Measurements from ENCODE around the gene AHRR.
"Not testable (repeated sequence)": the region's sequence is repeated elsewhere in the genome, so short reads cannot be mapped to it uniquely, and the experiment has no call there.

The AHRR gene

DNA sequence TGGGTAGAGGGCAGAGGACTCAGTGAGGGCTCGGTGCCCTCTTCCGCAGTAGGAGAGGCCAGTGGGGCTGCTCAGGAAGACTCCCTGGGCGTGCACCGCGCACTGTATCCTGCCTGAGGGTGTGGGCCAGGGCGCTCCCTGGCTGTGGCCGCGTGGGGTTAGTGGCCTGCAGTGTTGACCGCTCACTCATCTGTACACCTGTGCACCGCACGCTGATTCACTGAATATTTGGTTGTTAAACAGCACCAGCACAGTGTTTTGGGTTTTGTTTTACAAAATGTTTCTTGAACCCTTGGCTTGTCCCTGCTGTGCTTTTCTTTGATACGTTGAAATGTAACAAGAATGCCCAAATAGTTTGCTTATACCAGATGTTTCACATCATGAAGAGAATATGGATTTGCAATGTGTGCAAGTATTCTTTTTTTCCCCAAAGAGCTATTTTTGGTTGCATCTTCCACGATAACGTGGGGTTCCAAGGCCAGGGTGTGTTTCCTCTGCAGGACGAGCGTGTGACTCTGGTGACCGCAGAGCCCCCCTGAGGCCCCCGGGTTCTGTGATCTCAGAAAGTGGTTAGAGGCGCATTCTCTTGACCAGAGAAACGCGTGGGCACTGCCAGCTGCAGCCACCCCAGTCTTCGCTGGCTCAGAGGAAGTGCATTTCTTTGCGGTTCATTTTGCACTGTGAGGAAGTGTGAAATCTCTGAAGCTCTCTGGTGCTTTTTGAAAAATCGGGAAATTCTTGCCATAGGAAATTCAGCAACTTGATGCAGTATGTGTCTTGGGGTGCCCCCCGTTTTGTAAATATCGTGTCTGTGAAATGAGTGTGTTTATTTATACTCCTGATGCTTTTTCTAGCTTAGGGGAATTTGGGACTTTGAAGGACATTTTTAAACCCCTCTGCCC, 46.9 kb downstream of the AHRR start:
- DNase-seq: no peak

DNA sequence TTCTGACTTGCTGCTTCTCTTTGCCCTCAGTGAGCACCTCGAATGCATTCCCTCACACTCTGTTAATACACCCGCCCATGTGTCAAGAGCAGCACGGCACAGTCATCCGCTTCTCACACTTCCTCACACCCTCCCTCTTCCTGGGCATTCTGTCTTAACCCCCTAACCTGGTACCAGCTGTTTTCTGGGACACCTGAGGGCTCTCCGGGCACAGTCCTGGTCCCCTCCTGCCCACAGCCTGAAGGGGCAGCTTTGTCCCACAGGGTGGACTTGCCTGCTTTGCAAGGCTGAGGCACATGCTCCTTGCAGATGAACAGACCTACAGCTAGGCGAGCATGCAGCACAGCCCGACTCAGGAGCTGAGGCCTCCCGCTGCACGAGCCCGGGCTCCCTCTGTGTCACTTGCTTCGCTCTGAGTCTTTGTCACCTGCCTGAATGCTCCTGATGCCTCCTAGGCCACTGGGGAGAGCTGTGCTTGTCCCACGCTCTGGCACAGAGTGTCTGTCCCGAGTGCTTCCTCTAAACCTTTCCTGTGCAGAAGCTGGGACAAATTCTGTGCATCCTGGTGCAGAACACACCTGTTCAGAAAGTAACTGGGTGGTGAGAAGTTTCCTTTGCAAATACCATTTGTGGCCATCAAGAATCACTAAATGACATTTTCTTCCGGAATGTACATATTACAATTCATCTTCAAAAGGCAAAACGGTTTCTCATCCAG, 47.8 kb downstream of the AHRR start:
- no peak for DNase-seq

DNA sequence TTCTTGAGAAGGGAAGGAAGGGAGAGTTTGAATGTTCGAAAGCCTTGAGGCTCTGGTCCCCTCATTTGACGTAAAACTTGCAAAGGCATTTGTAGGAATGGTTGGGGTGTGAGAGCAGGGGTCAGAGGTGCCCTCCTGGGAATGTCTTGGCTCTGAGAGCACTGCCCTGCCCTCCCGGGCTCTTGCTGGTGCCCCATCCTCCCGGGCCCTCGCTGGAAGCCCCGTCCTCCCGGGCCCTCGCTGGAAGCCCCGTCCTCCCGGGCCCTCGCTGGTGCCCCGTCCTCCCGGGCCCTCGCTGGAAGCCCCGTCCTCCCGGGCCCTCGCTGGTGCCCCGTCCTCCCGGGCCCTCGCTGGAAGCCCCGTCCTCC, 48.3 kb downstream of the AHRR start:
- DNase-seq: not testable (repeated sequence)

DNA sequence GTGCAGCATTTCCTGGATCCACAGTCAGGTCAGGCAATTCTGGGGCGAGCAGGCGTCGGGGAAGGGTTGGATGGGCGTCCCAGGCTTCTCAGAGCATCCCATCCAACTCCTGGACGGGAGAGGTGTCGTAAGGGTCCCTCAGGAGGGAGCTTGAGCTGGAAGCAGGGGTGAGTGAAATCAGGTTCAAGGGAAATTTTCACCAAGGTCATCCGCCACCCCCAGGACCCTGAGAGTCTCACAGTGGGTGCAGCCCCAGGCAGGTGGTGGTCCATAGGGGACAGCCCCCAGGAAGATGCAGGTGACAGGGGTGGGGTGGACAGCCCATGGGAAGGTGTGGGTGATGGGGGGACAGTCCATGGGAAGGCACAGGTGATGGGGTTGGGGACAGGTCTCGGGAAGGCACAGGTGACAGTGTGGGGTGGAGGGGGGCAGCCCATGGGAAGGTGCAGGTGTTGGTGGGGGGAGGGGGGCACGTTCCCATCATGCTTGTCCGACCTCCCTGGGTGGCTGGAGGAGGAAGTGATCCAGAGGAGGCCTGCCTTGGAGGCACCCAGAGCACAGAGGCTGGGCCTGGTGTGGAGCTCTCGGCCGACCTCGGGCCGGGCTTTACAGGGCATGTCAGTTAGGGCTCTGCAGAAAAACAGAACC, 48.9 kb downstream of the AHRR start:
- DNase-seq: no peak

DNA sequence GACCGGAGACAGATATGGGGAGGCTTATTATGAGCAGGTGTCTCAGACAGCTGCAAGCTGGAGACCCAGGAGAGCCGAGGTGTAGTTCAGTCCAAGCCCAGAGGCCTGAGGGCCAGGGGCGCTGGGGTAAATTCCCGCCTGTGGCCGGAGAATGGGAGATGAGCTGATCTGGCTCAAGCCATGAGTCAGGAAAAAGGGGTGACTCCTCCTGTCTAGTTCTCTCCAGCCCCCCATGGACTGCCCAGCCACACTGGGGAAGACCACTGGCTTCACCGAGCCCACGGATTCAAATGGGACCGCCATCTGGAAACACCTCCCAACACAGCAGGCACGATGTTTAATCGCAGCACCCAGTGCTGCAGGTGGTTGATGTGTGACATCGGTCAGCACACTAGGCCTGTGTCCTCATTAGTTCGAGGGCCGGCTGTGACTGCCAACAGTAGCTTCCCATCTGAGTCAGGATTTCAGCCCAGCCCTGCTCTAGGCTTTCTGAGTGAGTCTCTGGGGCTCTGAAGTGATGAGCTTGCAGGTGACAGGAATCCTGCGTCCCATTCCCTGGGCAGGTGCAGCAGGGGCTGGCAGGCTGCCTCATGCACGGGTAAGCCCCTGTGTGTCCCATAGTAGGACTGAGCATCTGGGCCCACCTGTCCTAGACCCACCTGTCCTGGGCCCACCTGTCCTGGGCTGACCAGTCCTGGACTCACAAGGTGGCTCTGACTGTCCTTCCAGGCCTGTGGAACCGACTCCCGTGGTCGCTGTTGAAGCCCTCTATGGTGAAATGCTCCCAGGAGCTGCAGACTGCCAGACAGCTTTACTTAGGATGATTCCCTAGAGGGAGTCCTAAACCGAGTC, 49.7 kb downstream of the AHRR start:
- DNase-seq: no peak

DNA sequence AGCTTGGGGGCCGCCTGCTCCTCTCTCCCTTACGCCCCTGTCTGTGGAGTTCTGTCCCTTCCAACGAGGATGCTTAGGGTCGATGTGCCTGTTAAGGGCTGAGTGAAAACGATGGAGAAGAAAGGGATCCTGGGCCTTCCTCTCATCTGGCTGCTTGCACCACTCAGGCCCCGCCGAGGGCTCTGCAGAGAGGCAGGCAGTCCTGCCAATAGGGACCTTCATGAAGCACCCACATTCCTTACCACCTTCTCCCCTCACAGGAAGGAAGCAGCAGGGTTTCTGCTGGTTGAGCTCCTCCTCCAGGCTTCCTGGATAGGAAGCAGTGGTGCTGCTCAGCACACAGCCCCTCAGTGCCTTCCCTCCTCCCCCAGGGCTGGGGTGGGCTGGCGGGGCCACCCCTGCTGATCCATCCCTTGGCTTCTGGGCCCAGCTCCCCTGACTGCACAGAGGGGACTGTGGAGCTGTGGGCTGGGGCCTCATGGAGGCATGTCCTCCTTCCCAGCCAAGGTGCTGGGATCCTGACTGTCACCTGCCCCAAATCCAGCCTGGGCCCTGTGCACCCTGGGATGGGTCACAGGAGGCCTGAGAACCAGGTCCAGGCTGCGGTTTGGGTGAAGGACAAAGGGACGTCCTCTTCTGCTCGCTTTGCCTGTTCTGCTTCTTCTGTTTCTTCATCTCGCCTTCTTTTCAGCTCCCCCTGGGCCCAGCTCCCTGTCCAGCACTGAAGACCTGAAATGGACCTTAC, 50.5 kb downstream of the AHRR start:
- DNase-seq: no peak

DNA sequence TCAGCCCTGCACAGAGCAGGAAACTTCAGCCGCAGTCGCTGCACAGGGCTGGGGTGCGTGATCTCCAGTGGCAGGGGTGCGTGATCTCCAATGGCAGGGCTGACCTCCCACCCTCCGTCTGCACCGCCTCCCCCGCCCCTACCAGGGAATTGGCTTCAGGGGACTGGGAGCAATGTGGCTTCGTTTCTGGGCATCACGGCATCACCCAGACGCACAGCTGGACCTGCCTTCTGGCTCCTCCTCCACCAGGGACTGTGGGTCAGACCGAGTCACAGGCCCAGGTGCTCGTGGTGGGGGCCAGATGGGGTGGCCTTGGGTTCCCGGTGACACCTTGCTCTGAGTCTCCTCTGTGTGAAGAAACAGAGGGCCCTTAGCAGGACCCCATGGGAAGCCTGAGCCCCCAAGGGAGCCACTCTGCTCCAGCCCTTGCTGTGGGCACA, 51.1 kb downstream of the AHRR start:
- DNase-seq: no peak

DNA sequence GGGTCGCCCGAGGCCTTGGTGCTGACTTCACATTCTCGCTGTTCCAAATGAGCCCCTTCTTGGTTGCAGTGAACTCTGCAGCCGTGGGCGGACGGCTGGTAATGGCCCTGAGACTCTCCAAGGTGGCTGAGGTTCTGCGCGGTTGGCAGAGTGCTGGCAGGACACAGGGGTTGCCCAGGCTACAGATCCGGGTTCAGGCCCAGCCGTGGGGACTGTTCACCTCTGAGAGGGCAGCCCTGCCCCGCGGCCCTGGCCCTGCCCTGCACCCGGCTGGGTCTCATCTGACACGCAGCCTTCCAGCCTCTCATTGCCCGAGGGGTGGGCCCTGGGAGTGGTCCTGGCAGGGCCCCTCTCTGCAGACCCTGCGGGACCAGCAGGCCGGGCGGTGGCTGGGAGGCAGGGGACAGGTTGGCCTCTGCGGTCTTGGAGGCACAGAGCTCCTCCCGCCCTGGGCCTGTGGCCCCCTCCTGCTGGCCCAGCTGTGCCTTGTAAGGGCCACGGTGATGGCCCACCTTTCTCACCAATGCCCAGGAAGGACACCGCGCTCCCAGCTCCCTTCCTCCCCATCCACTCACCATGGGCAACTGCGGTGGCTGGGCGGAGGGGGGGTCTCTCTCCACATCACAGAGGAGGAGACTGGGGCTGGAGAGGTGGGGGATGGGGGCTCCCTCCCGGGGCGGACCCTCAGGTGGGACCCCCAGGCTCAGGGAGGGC, 51.6 kb downstream of the AHRR start:
- no peak for DNase-seq

DNA sequence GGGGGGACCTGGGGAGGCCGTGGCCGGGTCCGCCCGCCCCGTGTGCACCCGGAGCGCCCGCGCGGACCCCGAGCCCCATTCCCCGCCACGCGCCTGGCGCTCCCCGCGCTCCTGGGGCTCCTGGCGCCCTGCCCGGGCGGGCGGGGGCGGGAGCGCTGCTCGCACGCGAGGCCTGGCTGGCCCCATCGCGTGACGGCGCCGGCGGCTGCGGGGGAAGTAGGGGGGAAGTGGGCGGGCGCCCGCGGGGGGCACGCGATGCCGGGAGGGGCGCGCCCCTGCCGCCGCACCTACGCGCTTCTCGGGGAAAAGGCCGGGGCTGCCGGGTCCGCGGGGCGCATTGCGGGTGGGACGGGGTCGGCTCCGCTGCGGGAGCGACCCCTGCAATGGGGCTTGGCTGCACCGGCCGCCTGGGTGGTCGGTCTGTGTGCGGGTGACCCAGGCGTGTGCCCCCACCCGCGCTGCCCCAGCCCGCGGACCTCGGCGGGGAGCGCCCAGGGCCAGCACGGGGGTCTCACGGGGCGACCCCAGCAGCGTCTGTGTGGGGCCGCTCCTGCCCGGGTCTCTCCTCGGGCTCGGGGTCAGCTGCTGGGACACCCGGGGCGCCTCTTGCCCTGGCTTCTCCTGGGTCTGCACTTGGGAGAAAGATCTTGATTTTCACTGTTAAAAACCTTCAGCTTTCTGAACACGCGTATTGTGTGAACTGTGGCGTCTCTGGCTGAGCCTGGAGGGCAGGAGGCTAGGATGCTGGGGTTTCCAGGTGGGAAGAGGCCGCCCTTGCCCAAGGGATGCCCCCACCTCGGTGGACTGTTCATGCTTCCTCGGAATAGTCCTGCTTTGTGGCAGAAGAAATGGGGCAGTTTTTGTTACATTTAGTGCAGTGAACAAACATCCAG, 52.4 kb downstream of the AHRR start:
- DNase-seq: peak; percentile 22

DNA sequence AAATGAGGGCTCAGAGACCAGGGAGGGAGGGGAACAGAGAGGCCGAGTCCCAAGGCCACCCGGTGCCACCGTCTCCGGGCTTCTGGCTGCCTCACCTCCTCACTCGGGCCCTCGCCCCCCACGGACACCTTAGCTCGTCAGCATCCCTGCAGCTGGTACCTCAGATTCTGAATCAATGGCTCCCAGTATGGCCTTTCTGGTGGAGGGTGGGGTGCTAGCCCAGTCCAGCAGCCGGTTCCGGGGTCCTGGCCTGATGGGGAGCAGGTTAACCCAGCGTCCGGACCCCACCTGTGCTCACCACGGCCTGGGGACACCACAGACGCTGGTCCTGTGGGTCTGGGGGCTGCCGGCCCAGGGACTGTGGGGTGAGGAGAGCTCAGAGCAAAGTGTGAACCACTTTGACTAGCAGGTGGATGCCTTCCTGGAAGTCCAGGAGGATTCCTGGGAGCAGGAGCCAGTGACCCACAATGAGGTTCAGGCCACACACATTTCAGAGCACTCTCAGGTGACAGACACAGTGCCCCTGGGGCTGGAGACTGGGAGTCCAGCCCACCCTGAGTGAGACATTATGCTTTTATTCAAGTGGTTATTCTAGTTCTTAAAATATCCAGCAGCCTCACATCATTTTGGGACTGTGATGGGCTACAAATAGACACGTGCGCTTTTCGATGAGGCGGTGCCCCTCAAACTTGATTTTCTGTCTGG, 53.3 kb downstream of the AHRR start:
- no peak for DNase-seq

DNA sequence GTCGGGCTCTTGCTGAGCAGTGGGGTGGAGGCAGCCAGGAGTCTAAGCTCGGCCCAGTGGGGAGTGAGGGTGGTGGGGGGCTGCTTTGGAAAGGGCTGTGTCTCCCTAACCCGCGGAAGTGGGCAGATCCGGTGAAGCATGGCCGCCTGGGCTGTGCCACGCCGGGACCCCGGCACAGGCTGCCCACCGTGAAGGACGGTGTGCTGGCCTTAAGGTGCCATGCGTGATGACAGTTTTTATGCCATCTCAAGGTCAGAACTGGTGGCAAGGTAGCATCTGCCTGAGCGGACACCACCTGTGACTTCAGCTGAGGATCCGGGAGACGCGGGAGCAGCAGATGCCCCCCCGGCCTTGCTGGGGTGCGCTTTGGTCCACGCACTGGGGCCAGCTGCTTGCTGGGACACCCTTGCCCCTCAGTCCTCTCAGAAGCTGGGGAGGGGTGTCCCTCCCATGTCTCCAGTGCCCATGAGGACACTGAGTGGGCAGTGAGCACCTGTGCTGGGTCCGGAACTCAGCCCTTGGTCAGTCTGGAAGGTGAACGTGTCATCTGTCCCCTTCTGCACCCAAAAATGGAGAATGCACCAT, 53.9 kb downstream of the AHRR start:
- DNase-seq: no peak

DNA sequence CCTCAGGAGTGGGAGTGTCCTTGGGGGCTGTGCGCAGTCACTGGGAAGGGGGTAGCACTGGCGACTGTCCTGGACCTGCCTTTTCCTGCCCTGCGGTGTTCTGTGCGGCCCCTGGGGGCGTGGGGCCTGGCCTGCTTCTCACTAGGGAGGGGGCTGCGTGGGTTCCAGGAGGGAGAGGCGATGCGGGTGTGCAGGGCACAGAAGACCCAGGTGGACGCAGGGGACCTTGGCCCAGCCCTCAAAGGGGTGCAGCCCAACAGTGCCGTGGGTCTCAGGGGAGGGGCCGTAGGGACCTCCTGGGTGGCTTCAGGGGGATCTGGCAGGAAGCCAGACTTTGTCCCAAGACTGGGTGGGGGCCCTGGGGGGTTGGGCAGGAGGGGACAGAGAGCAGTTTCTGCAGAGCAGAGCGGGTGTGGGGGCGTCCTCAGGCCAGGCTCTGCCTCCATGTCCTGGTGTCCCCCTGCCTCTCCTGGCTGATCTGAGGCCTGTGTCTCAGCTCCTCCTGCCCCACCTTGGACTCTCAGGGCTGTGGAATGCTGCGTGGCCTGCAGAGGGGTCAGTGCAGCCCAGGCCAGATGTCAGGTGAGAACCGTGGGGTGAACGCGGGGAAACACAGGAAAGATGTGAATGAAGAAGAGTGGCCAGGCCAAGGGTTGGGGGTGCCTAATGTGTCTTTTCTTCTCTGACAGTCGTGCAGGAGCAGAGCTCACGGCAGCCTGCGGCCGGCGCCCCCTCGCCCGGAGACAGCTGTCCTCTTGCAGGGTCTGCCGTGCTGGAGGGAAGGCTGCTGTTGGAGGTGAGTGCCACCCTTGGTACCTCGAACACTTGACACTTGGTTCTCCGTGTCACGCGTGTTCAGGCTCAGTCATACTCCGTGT, 54.6 kb downstream of the AHRR start:
- DNase-seq: no peak

DNA sequence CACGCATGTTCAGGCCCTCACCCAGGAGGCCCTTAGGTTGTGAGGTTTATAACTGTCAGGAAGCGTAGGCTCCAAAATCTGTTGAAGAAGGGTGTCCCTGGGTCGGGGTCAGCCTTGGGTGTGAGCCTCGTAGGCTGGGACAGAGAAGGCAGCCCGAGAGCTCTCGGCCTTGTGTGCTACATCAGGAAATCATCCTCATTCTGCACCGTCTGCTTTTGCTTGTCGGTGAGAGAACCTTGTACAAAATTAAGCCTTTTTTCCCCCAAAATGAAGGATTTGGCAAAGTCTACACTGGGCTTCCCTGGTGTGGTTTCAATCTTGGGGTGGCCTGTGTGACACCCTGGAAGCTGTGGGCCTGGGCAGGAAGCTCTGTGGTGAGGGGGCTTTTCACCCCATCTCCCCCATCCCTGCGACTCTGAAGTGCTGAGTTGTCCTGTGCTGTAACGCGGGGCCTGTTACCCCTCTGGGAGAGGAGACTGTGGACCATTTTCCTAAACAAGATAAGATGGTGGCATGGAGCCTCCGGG, 55.3 kb downstream of the AHRR start:
- DNase-seq: no peak

DNA sequence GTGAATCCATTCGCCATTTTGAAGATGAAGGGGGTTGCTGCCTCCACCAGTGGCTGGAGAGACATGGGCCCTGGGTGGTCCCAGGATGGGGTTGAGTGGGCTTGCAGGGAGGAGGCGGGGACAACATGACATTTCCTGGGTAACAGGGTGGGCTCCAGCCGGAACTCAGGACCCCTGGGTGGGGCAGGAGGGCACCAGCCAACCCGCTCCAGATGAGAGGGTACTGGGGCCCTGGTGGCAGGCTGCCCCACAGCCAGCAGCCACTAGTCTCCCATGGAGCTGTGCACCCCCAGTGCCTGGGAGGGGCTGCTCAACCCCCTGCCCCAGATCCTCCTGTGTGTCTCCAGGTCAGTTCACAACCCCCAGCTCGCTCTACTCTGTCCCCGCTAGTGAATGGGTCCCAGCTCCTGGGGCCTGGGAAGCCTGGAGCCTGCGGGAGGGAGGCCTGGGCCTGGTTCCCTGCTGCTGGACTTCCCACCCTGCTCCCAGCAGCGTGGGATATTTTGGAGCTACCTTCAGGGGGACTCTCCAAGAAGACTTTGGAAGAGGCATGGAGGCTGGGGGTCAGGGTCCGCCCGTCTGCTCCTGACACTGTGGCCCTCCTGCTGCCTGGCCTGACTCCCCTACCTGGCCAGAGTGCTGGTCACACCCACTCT, 55.9 kb downstream of the AHRR start:
- DNase-seq: no peak

DNA sequence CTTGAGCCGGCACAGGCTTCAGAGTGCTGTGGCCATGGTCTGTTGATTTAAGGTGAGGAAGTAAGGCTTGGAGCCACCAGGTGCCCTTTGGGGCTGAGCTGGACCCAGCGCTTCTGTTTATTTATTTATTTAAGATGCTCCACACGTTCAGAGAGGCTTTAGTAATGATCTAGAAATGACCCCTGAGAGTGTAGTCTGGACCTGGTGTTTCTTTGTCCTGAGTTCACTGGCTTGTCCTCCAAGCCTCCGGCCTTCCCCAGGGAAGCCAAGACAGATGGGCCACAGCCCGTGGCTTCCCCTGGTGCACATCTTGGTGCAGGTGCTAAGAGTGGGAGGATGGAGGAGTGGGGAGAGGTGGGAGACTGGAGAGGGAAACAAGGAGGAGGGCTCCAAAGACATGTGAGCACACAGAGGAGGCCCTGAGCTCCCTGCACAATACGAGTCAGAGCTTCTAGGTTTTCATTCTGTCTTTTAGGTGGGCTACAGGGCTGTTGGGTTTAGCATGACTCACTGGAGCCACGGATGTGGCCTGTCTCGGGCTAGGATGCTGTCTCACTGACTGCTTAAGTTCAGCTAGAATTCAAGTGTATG, 56.9 kb downstream of the AHRR start:
- no peak for DNase-seq

DNA sequence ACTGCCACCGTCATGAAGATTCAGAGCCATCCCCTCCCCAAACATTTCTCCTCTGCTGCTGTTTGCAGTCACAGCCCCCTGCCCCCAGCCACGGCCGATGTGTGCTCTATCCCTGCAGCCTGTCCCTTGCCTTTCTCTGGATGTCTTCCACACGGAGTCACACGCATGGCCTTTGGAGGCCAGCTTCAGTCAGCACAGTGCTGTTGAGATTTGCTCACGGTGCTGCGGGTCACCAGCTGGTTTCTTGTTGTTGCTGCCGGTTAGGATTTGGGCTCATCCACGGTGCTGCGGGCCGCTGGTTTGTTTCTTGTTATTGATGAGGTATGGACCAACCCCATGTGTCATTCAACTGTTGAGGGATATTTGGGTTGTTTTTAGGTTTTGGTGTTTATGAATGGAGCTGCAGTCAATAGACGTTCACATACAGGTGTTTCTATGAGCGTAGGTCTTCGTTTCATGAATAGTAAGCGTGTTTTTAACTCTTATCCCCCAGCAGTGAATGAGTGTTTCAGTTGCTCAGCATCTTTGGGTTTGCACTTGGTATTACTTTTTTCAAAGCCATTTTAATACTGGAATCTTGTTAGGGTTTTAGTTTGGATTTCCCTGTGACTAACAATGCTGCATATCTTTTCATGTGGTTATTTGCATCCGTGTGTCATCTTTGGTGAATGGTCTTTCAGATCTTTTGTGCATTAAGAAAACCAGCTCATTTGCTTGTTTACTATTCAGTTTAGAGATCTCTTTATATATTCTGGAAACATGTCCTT, 57.6 kb downstream of the AHRR start:
- DNase-seq: no peak
